Activated naive CD8-positive, alpha-beta T cell treated with anti-CD3 and anti-CD28 coated beads, Interleukin-2, amount 50 U/mL, for 24 hours (primary cell): Measurements from ENCODE around the gene RBFOX2.

Experiments used
- ATAC-seq: fragments of 150-1000 bp; cut with Tn5 transposase; one replicate; pipeline ENCODE4 v1.10.0; 2021
- DNase-seq: peaks from one replicate; pipeline ENCODE4 v3.0.0; 2021
- H3K27ac Mint-ChIP-seq: one replicate; pipeline ENCODE4 v1.8.0; 2021; ENCODE audit warnings: mild to moderate bottlenecking, mixed read lengths
- H3K27me3 Mint-ChIP-seq: one replicate; pipeline ENCODE4 v1.8.0; 2021; ENCODE audit warnings: mixed read lengths
- H3K36me3 Mint-ChIP-seq: one replicate; pipeline ENCODE4 v1.8.0; 2021; ENCODE audit warnings: low read depth, mixed read lengths
- H3K4me1 Mint-ChIP-seq: one replicate; pipeline ENCODE4 v1.8.0; 2021; ENCODE audit warnings: mixed read lengths
- H3K4me3 Mint-ChIP-seq: one replicate; pipeline ENCODE4 v1.8.0; 2021; ENCODE audit warnings: mild to moderate bottlenecking, moderate library complexity, mixed read lengths
- H3K9me3 Mint-ChIP-seq: one replicate; pipeline ENCODE4 v1.8.0; 2021; ENCODE audit warnings: mixed read lengths

The RBFOX2 gene

GRCh38 chr22:35769974-35770373, 258.6 kb downstream of the RBFOX2 start:
- no peak for ATAC-seq
- Mint-ChIP-seq H3K36me3 (no peaks in the 10 kb centered on the region), H3K27ac (no peak overlapping the region), H3K9me3 (no peaks in the 10 kb centered on the region), H3K4me3 (no peak overlapping the region), H3K4me1 (no peaks in the 10 kb centered on the region), H3K27me3 (peaks cover 2% of the 10 kb centered on the region)
- no peak for DNase-seq

- no peak for DNase-seq
- Mint-ChIP-seq H3K4me1 (no peaks in the 10 kb centered on the region), H3K4me3 (no peak overlapping the region), H3K27me3 (peaks cover 5% of the 10 kb centered on the region), H3K9me3 (no peaks in the 10 kb centered on the region), H3K36me3 (no peaks in the 10 kb centered on the region), H3K27ac (no peak overlapping the region)
- ATAC-seq, result no peak
Measured at GRCh38 chr22:35766654-35767580, 261.7 kb downstream of the RBFOX2 start.

- DNase-seq (no peak), ATAC-seq (no peak)
- H3K4me1 Mint-ChIP-seq, result peaks cover 12% of the 10 kb centered on the region
- no peak overlapping the region for H3K4me3 Mint-ChIP-seq
- H3K36me3 Mint-ChIP-seq, result no peaks in the 10 kb centered on the region
- no peak overlapping the region for H3K27ac Mint-ChIP-seq
- H3K27me3 Mint-ChIP-seq, result peaks cover 5% of the 10 kb centered on the region
- H3K9me3 Mint-ChIP-seq, result no peaks in the 10 kb centered on the region
Measured at GRCh38 chr22:35761037-35761436, 267.6 kb downstream of the RBFOX2 start.

GRCh38 chr22:35758394-35758793, 270.2 kb downstream of the RBFOX2 start:
- Mint-ChIP-seq H3K36me3 (no peaks in the 10 kb centered on the region), H3K9me3 (no peaks in the 10 kb centered on the region), H3K4me3 (no peak overlapping the region), H3K27ac (no peak overlapping the region), H3K4me1 (peaks cover 12% of the 10 kb centered on the region), H3K27me3 (peaks cover 3% of the 10 kb centered on the region)
- ATAC-seq, result no peak
- DNase-seq, result no peak

- H3K4me1 Mint-ChIP-seq, result peaks cover 17% of the 10 kb centered on the region
- no peak for DNase-seq
- no peaks in the 10 kb centered on the region for H3K36me3 Mint-ChIP-seq
- no peak overlapping the region for H3K4me3 Mint-ChIP-seq
- H3K27ac Mint-ChIP-seq, result no peak overlapping the region
- no peaks in the 10 kb centered on the region for H3K9me3 Mint-ChIP-seq
- H3K27me3 Mint-ChIP-seq, result peaks cover 3% of the 10 kb centered on the region
- ATAC-seq, result no peak
Measured at GRCh38 chr22:35756722-35757121, 271.9 kb downstream of the RBFOX2 start.

GRCh38 chr22:35754761-35755160, 273.9 kb downstream of the RBFOX2 start:
- DNase-seq (no peak), ATAC-seq (no peak)
- Mint-ChIP-seq H3K4me1 (peaks cover 19% of the 10 kb centered on the region), H3K36me3 (no peaks in the 10 kb centered on the region), H3K27ac (no peak overlapping the region), H3K27me3 (peaks cover 3% of the 10 kb centered on the region), H3K9me3 (no peaks in the 10 kb centered on the region), H3K4me3 (no peak overlapping the region)

GRCh38 chr22:35752863-35753189, 275.8 kb downstream of the RBFOX2 start:
- H3K27ac Mint-ChIP-seq, result no peak overlapping the region
- DNase-seq (no peak), ATAC-seq (no peak)
- H3K27me3 Mint-ChIP-seq, result peaks cover 3% of the 10 kb centered on the region
- peaks cover 7% of the 10 kb centered on the region for H3K4me1 Mint-ChIP-seq
- no peaks in the 10 kb centered on the region for H3K9me3 Mint-ChIP-seq
- H3K4me3 Mint-ChIP-seq, result no peak overlapping the region
- H3K36me3 Mint-ChIP-seq, result no peaks in the 10 kb centered on the region

GRCh38 chr22:35752006-35752862, 276.4 kb downstream of the RBFOX2 start:
- Mint-ChIP-seq H3K36me3 (no peaks in the 10 kb centered on the region), H3K27ac (no peak overlapping the region), H3K27me3 (peaks cover 3% of the 10 kb centered on the region), H3K4me3 (no peak overlapping the region), H3K4me1 (peaks cover 7% of the 10 kb centered on the region), H3K9me3 (no peaks in the 10 kb centered on the region)
- ATAC-seq, result no peak
- DNase-seq, result no peak

- DNase-seq (no peak), ATAC-seq (no peak)
- H3K4me1 Mint-ChIP-seq, result peaks cover 7% of the 10 kb centered on the region
- H3K27ac Mint-ChIP-seq, result no peak overlapping the region
- no peak overlapping the region for H3K4me3 Mint-ChIP-seq
- no peaks in the 10 kb centered on the region for H3K36me3 Mint-ChIP-seq
- peaks cover 3% of the 10 kb centered on the region for H3K27me3 Mint-ChIP-seq
- no peaks in the 10 kb centered on the region for H3K9me3 Mint-ChIP-seq
Measured at GRCh38 chr22:35749808-35750207, 278.8 kb downstream of the RBFOX2 start.

GRCh38 chr22:35746946-35747703, 281.5 kb downstream of the RBFOX2 start:
- DNase-seq, result no peak
- H3K27ac Mint-ChIP-seq, result no peak overlapping the region
- H3K4me3 Mint-ChIP-seq, result no peak overlapping the region
- no peak for ATAC-seq
- H3K4me1 Mint-ChIP-seq, result peaks cover 2% of the 10 kb centered on the region
- H3K9me3 Mint-ChIP-seq, result no peaks in the 10 kb centered on the region
- H3K36me3 Mint-ChIP-seq, result no peaks in the 10 kb centered on the region
- no peaks in the 10 kb centered on the region for H3K27me3 Mint-ChIP-seq

GRCh38 chr22:35746248-35746647, 282.4 kb downstream of the RBFOX2 start:
- DNase-seq (no peak), ATAC-seq (no peak)
- Mint-ChIP-seq H3K9me3 (no peaks in the 10 kb centered on the region), H3K4me3 (no peak overlapping the region), H3K36me3 (no peaks in the 10 kb centered on the region), H3K27ac (no peak overlapping the region), H3K4me1 (peaks cover 2% of the 10 kb centered on the region), H3K27me3 (no peaks in the 10 kb centered on the region)

- H3K4me1 Mint-ChIP-seq, result no peaks in the 10 kb centered on the region
- H3K27ac Mint-ChIP-seq, result no peak overlapping the region
- no peak for DNase-seq
- H3K27me3 Mint-ChIP-seq, result no peaks in the 10 kb centered on the region
- H3K9me3 Mint-ChIP-seq, result no peaks in the 10 kb centered on the region
- ATAC-seq, result no peak
- no peak overlapping the region for H3K4me3 Mint-ChIP-seq
- H3K36me3 Mint-ChIP-seq, result no peaks in the 10 kb centered on the region
Measured at GRCh38 chr22:35743326-35743860, 285.2 kb downstream of the RBFOX2 start.

GRCh38 chr22:35742342-35743100, 286.1 kb downstream of the RBFOX2 start:
- H3K27me3 Mint-ChIP-seq, result peaks cover 7% of the 10 kb centered on the region
- DNase-seq, result no peak
- no peak overlapping the region for H3K27ac Mint-ChIP-seq
- H3K4me1 Mint-ChIP-seq, result no peaks in the 10 kb centered on the region
- no peaks in the 10 kb centered on the region for H3K36me3 Mint-ChIP-seq
- H3K9me3 Mint-ChIP-seq, result no peaks in the 10 kb centered on the region
- no peak overlapping the region for H3K4me3 Mint-ChIP-seq
- ATAC-seq, result peak; percentile 28

GRCh38 chr22:35740616-35741015, 288.0 kb downstream of the RBFOX2 start:
- Mint-ChIP-seq H3K4me1 (no peaks in the 10 kb centered on the region), H3K9me3 (no peaks in the 10 kb centered on the region), H3K27me3 (peaks cover 10% of the 10 kb centered on the region), H3K36me3 (no peaks in the 10 kb centered on the region), H3K4me3 (no peak overlapping the region), H3K27ac (no peak overlapping the region)
- ATAC-seq (no peak), DNase-seq (no peak)
